CD4-positive, alpha-beta memory T cell (primary cell): ENCODE results near the gene SRPK2. TPM values are rescaled to one million over a fixed set of nuclear protein-coding genes. Genes with fewer than 3 reads are reported as not detected.
"Not testable (repeated sequence)": the region's sequence is repeated elsewhere in the genome, so short reads cannot be mapped to it uniquely, and the experiment has no call there.

ENCODE experiments used
- CTCF ChIA-PET: fragments of 350-600 bp; sonication (Branson Sonifier 250); formaldehyde crosslinking; loops from one replicate; lab custom pipeline; 2021; ENCODE audit warnings: inconsistent platforms; ENCODE audit not compliant: partially characterized antibody; lab: Charles Lee
- POLR2A ChIA-PET: fragments of 350-600 bp; sonication (Branson Sonifier 250); formaldehyde crosslinking; loops from one replicate; lab custom pipeline; 2021; ENCODE audit not compliant: partially characterized antibody; lab: Charles Lee
- DNase-seq, 5 donors: peaks; one replicate each; pipeline versions ENCODE4 v3.0.0 to v3.0.0-alpha.2; 2020 to 2022; ENCODE audit warnings: mixed read lengths in 1 of 5
- H3K27ac ChIP-seq: one replicate; pipeline ENCODE4 v1.7.0; 2013; ENCODE audit warnings: low read depth, low read length
- H3K27me3 ChIP-seq: 2 replicates; pipeline ENCODE4 v1.7.0; 2013; ENCODE audit warnings: mild to moderate bottlenecking, low read length, moderate library complexity; ENCODE audit not compliant: insufficient read depth
- H3K36me3 ChIP-seq: 2 replicates; pipeline ENCODE4 v1.7.0; 2013; ENCODE audit warnings: mild to moderate bottlenecking, low read length, moderate library complexity; ENCODE audit not compliant: insufficient read depth
- H3K4me1 ChIP-seq: 2 replicates; pipeline ENCODE4 v1.7.0; 2013; ENCODE audit warnings: mild to moderate bottlenecking, low read length, moderate library complexity; ENCODE audit not compliant: insufficient read depth
- H3K4me3 ChIP-seq, 2 donors: one replicate each; pipeline ENCODE4 v1.7.0; 2013; ENCODE audit warnings: low read length in 2 of 2, mild to moderate bottlenecking in 1 of 2
- H3K9me3 ChIP-seq, 2 donors: one replicate each; pipeline ENCODE4 v1.7.0; 2013; ENCODE audit warnings: low read length in 2 of 2, control low read depth in 1 of 2; ENCODE audit not compliant: control insufficient read depth in 1 of 2
- H3K27ac Mint-ChIP-seq, 7 donors: one replicate each; pipeline ENCODE4 v1.8.0; 2020 to 2021; ENCODE audit warnings: mixed read lengths in 7 of 7, mild to moderate bottlenecking in 6 of 7, inconsistent platforms in 3 of 7, moderate library complexity in 3 of 7
- H3K27me3 Mint-ChIP-seq, 2 donors: one replicate each; pipeline ENCODE4 v1.8.0; 2020 to 2021; ENCODE audit warnings: mixed read lengths in 2 of 2
- H3K36me3 Mint-ChIP-seq, 2 donors: one replicate each; pipeline ENCODE4 v1.8.0; 2020 to 2021; ENCODE audit warnings: mixed read lengths in 2 of 2, inconsistent platforms in 1 of 2, mild to moderate bottlenecking in 1 of 2
- H3K4me1 Mint-ChIP-seq, 4 donors: one replicate each; pipeline ENCODE4 v1.8.0; 2020 to 2021; ENCODE audit warnings: mixed read lengths in 4 of 4, mild to moderate bottlenecking in 1 of 4
- H3K4me3 Mint-ChIP-seq, 8 donors: one replicate each; pipeline ENCODE4 v1.8.0; 2020 to 2021; ENCODE audit warnings: mixed read lengths in 8 of 8, mild to moderate bottlenecking in 7 of 8, moderate library complexity in 6 of 8, inconsistent platforms in 3 of 8
- H3K9me3 Mint-ChIP-seq, 8 donors: one replicate each; pipeline ENCODE4 v1.8.0; 2020 to 2021; ENCODE audit warnings: mixed read lengths in 8 of 8, mild to moderate bottlenecking in 5 of 8, inconsistent platforms in 3 of 8, moderate library complexity in 1 of 8
- intact Hi-C: fragments of 100-400 bp; cut with micrococcal nuclease; formaldehyde crosslinking; loops from one replicate; pipeline ENCODE4 v1.15.1; 2023
- polyA plus RNA-seq, 2 donors: library from polyadenylated mRNA; unstranded; fragments of 300-500 nt; fragmentation: Illumina TruSeq; gene quantifications; one replicate each; pipeline ENCODE4 v1.2.3, GENCODE V29; 2021
- total RNA-seq, 2 experiments: library from RNA; stranded (reverse); gene quantifications; one replicate each; pipeline ENCODE4 v1.2.3, GENCODE V29; 2021

The SRPK2 gene
- total and polyA plus RNA-seq, 4 experiments from 2014 or later: 36.0 to 55.2 (median 51.7) TPM

DNA sequence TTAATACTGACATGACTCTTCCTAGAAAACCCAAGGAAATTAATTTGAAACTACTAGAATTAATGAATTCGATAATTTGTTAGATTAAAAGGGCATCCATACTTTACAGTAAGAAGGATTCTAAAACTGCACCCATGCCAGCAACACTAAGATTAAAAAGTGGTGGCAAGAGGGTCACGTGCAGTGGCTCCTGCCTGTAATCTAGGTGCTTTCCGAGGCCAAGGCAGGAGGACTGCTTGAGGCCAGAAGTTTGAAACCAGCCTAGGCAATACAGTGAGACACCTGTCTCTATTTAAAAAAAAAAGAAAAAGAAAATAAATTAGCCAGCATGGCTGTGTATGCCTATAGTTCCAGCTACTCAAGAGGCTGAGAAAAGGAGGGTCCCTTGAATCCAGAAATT is 58.2 kb downstream of the SRPK2 start:
- no peaks in the 10 kb centered on the region for H3K36me3 Mint-ChIP-seq
- Histone ChIP-seq H3K9me3 (no peaks in the 10 kb centered on the region), H3K36me3 (no peaks in the 10 kb centered on the region), H3K27me3 (no peaks in the 10 kb centered on the region), H3K4me1 (peaks cover 13% of the 10 kb centered on the region), H3K4me3 (no peak overlapping the region), H3K27ac (no peak overlapping the region)
- H3K4me1 Mint-ChIP-seq: peaks cover 25 to 43% (median 34%) of the 10 kb centered on the region in 4 donors
- ChIA-PET POLR2A (interaction anchor here (0.6 kb wide), 1 partner anchor 187 kb away, joined by 3 read pairs; no protein-coding TSS in a partner anchor), CTCF (interaction anchor here (1.2 kb wide), 1 partner anchor 350 kb away, joined by 3 read pairs; no protein-coding TSS in a partner anchor)
- H3K27ac Mint-ChIP-seq: no peak overlapping the region
- intact Hi-C loops: loop anchor here (10.0 kb wide), 1 partner anchor 54 kb away; the partner anchor contains the start of gene SRPK2
- DNase-seq: no peak
- H3K9me3 Mint-ChIP-seq: no peaks in the 10 kb centered on the region
- no peaks in the 10 kb centered on the region for H3K27me3 Mint-ChIP-seq
- no peak overlapping the region for H3K4me3 Mint-ChIP-seq

GRCh38 chr7:105327201-105327600 is 61.5 kb downstream of the SRPK2 start:
- H3K4me1 Mint-ChIP-seq: peaks cover 32 to 55% (median 47%) of the 10 kb centered on the region in 4 donors
- no peak for DNase-seq
- no peak overlapping the region for H3K4me3 Mint-ChIP-seq
- Histone ChIP-seq H3K27me3 (no peaks in the 10 kb centered on the region), H3K4me3 (no peak overlapping the region), H3K27ac (no peak overlapping the region), H3K4me1 (peaks cover 5% of the 10 kb centered on the region), H3K36me3 (no peaks in the 10 kb centered on the region), H3K9me3 (no peaks in the 10 kb centered on the region)
- no peaks in the 10 kb centered on the region for H3K9me3 Mint-ChIP-seq
- ChIA-PET CTCF (interaction anchor here (1.1 to 1.3 kb wide), 2 partner anchors 29 to 102 kb away, joined by 3 to 4 read pairs; no protein-coding TSS in a partner anchor), POLR2A (interaction anchor here (0.6 kb wide), 1 partner anchor 37 kb away, joined by 3 read pairs; no protein-coding TSS in a partner anchor)
- peak overlapping the region in 1 of 7 donors; percentile 76 for H3K27ac Mint-ChIP-seq
- no peaks in the 10 kb centered on the region for H3K27me3 Mint-ChIP-seq
- peaks cover 1 to 7% of the 10 kb centered on the region in 2 donors for H3K36me3 Mint-ChIP-seq
- intact Hi-C loops: no loop called here

DNA sequence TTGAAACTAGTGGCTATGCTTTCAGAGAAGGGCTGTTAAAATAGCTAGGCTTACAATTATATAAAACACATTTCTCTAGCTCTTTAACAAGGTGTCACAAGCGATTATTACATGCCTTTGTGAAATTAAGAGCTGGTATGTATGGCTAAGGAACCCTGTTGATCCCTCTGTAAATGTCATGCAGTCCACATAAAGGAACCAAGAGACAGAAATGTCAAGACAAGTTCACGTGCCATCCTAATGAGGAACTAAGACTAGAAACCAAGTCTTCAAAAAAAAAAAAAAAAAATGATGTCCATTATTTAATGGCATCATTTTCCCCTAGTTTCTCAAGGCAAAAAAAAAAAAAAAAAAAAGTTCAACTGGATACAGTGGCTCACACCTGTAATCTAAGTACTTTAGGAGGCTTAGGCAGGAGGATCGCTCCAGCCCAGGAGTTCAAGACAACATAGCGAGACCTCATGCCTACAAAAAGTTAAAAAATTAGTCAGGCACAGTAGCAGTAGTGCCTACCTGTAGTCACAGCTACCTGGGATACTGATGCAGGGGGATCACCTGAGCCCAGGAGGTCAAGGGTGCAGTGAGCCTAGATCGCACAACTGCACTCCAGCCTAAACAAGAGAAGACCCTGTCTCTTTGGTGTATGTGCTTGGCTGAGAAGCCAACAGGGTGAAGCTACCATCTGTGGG is 63.4 kb downstream of the SRPK2 start:
- no peaks in the 10 kb centered on the region for H3K27me3 Mint-ChIP-seq
- H3K36me3 Mint-ChIP-seq: peaks cover 5 to 20% of the 10 kb centered on the region in 2 donors
- Histone ChIP-seq H3K36me3 (no peaks in the 10 kb centered on the region), H3K4me1 (no peaks in the 10 kb centered on the region), H3K4me3 (no peak overlapping the region), H3K27ac (no peak overlapping the region), H3K9me3 (no peaks in the 10 kb centered on the region), H3K27me3 (no peaks in the 10 kb centered on the region)
- intact Hi-C loops: no loop called here
- no peaks in the 10 kb centered on the region for H3K9me3 Mint-ChIP-seq
- no peak for DNase-seq
- H3K4me3 Mint-ChIP-seq: no peak overlapping the region
- no peak overlapping the region for H3K27ac Mint-ChIP-seq
- POLR2A ChIA-PET: interaction anchor here (1.3 kb wide), 1 partner anchor 63 kb away, joined by 5 read pairs; the partner anchor contains the start of gene SRPK2
- CTCF ChIA-PET: interaction anchor here (0.7 kb wide), 1 partner anchor 77 kb away, joined by 3 read pairs; no protein-coding TSS in a partner anchor
- H3K4me1 Mint-ChIP-seq: peaks cover 33 to 63% (median 49%) of the 10 kb centered on the region in 4 donors

GRCh38 chr7:105324606-105325005 is 64.1 kb downstream of the SRPK2 start:
- H3K27me3 Mint-ChIP-seq, intact Hi-C loops, H3K36me3 ChIP-seq, H3K9me3 Mint-ChIP-seq, DNase-seq, H3K27ac ChIP-seq, H3K27me3 ChIP-seq, H3K4me3 Mint-ChIP-seq, H3K4me1 ChIP-seq, H3K27ac Mint-ChIP-seq, H3K9me3 ChIP-seq, H3K4me3 ChIP-seq, CTCF ChIA-PET, POLR2A ChIA-PET: not testable (repeated sequence)
- Mint-ChIP-seq H3K36me3 (peaks cover 5 to 20% of the 10 kb centered on the region in 2 donors), H3K4me1 (peaks cover 33 to 64% (median 52%) of the 10 kb centered on the region in 4 donors)

GRCh38 chr7:105323366-105323765 is 65.4 kb downstream of the SRPK2 start:
- Histone ChIP-seq H3K27ac (no peak overlapping the region), H3K36me3 (no peaks in the 10 kb centered on the region), H3K4me1 (no peaks in the 10 kb centered on the region), H3K4me3 (no peak overlapping the region), H3K27me3 (no peaks in the 10 kb centered on the region), H3K9me3 (no peaks in the 10 kb centered on the region)
- Mint-ChIP-seq H3K4me1 (peaks cover 34 to 65% (median 48%) of the 10 kb centered on the region in 4 donors), H3K9me3 (no peaks in the 10 kb centered on the region), H3K27me3 (no peaks in the 10 kb centered on the region), H3K4me3 (no peak overlapping the region), H3K36me3 (peaks cover 5 to 20% of the 10 kb centered on the region in 2 donors), H3K27ac (peak overlapping the region in 2 of 7 donors; percentile 22 to 33)
- intact Hi-C loops: no loop called here
- POLR2A ChIA-PET: no interaction called here
- CTCF ChIA-PET: interaction anchor here (1.3 kb wide), 1 partner anchor 17 kb away, joined by 3 read pairs; no protein-coding TSS in a partner anchor
- DNase-seq: no peak

DNA sequence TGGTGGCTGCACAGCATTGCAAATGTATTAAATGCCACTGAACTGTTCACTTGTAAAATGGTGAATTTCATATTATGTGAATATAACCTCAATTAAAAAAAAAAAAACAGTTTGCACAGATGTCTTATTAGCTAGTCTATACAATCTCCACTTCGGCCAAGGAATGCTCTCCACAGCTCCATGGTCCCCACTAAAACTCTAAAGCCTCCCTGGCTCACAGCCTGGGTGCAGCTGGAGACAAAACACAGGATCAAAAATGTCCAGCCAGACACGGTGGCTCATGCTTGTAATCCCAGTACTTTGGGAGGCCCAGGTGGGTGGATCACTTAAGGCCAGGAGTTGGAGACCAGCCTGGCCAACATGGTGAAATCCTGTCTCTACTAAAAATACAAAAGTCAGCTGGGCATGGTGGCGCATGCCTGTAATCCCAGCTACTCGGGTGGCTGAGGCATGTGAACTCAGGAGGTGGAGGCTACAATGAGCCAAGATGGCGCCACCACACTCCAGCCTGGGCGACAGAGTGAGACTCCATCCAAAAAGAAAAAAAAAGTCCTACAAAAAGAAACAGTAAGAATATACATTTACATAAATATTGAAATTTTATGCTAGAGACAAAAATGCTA is 66.0 kb downstream of the SRPK2 start:
- Histone ChIP-seq H3K27me3 (no peaks in the 10 kb centered on the region), H3K9me3 (no peaks in the 10 kb centered on the region), H3K4me1 (no peaks in the 10 kb centered on the region), H3K27ac (no peak overlapping the region), H3K36me3 (no peaks in the 10 kb centered on the region), H3K4me3 (no peak overlapping the region)
- Mint-ChIP-seq H3K4me3 (no peak overlapping the region), H3K9me3 (no peaks in the 10 kb centered on the region), H3K36me3 (peaks cover 5 to 20% of the 10 kb centered on the region in 2 donors), H3K27ac (no peak overlapping the region), H3K4me1 (peaks cover 32 to 62% (median 48%) of the 10 kb centered on the region in 4 donors), H3K27me3 (no peaks in the 10 kb centered on the region)
- POLR2A ChIA-PET: interaction anchor here (1.0 kb wide), 1 partner anchor 55 kb away, joined by 3 read pairs; no protein-coding TSS in a partner anchor
- intact Hi-C loops: no loop called here
- no peak for DNase-seq
- CTCF ChIA-PET: interaction anchor here (1.3 kb wide), 1 partner anchor 18 kb away, joined by 3 read pairs; no protein-coding TSS in a partner anchor
